Measurements from ENCODE around the gene RFNG.

RFNG gene

GRCh38 chr17:82089723-82090548 lies 38.3 kb upstream of the RFNG start:
- no peak for DNase-seq

GRCh38 chr17:82088838-82089722 lies 37.5 kb upstream of the RFNG start:
- DNase-seq, result no peak

- DNase-seq, result no peak
These were observed 36.6 kb upstream of the RFNG start for GRCh38 chr17:82087961-82088837.

- DNase-seq, result no peak
These were observed 35.6 kb upstream of the RFNG start for GRCh38 chr17:82086941-82087906.

- no peak for DNase-seq
These were observed 34.5 kb upstream of the RFNG start for GRCh38 chr17:82085931-82086764.

GRCh38 chr17:82085031-82085861 lies 33.6 kb upstream of the RFNG start:
- no peak for DNase-seq

GRCh38 chr17:82084373-82085030 lies 32.9 kb upstream of the RFNG start:
- DNase-seq, result no peak

GRCh38 chr17:82083533-82084359 lies 32.1 kb upstream of the RFNG start:
- DNase-seq, result no peak

GRCh38 chr17:82083009-82083408 lies 31.4 kb upstream of the RFNG start:
- no peak for DNase-seq

- DNase-seq, result no peak
These were observed 30.8 kb upstream of the RFNG start for GRCh38 chr17:82082456-82082855.

GRCh38 chr17:82081966-82082365 lies 30.4 kb upstream of the RFNG start:
- no peak for DNase-seq

- no peak for DNase-seq
These were observed 29.9 kb upstream of the RFNG start for GRCh38 chr17:82081546-82081945.

- no peak for DNase-seq
These were observed 29.3 kb upstream of the RFNG start for GRCh38 chr17:82080789-82081464.

- DNase-seq, result no peak
These were observed 28.6 kb upstream of the RFNG start for GRCh38 chr17:82080048-82080788.

GRCh38 chr17:82079001-82079677 lies 27.5 kb upstream of the RFNG start:
- no peak for DNase-seq

- no peak for DNase-seq
These were observed 26.8 kb upstream of the RFNG start for GRCh38 chr17:82078433-82078832.
